H1 (cell line): ENCODE data around the gene GTSE1. TPM values are rescaled to one million over a fixed set of nuclear protein-coding genes. Genes with fewer than 3 reads are reported as not detected.

ENCODE experiments used
- CREB1 ChIP-seq: IDR thresholded peaks from 2 replicates; pipeline ENCODE4 v1.6.1; 2012; ENCODE audit warnings: inconsistent platforms
- EZH2 ChIP-seq: fragments of 200-600 bp; sonication (generic); IDR thresholded peaks from 2 replicates; pipeline ENCODE4 v1.7.1; 2012; ENCODE audit warnings: low read depth, mild to moderate bottlenecking, moderate library complexity, low read length, inconsistent platforms; ENCODE audit not compliant: severe bottlenecking
- GABPA ChIP-seq: IDR thresholded peaks from 2 replicates; pipeline ENCODE4 v1.6.1; 2011; ENCODE audit warnings: mild to moderate bottlenecking, low read length, moderate library complexity, borderline replicate concordance; ENCODE audit not compliant: insufficient read depth
- HDAC2 ChIP-seq, 2 experiments: fragments of 300-600 bp in 1 of 2; sonication (generic) in 1 of 2; IDR thresholded peaks; 2 replicates each; pipeline ENCODE4 v1.6.1; 2011 to 2012; ENCODE audit warnings: low read depth in 2 of 2, low read length in 2 of 2, mild to moderate bottlenecking in 2 of 2, moderate library complexity in 2 of 2, borderline replicate concordance in 1 of 2, inconsistent platforms in 1 of 2
- RFX5 ChIP-seq: IDR thresholded peaks from 2 replicates; pipeline ENCODE4 v1.6.1; 2011; ENCODE audit warnings: low read depth, low read length, improper control_type of control experiment, borderline replicate concordance
- SAP30 ChIP-seq: fragments of 300-600 bp; sonication (generic); IDR thresholded peaks from 2 replicates; pipeline ENCODE4 v1.7.1; 2012; ENCODE audit warnings: low read length, moderate library complexity, mild to moderate bottlenecking, inconsistent platforms; ENCODE audit not compliant: insufficient read depth, insufficient replicate concordance
- SIX5 ChIP-seq: IDR thresholded peaks from 2 replicates; pipeline ENCODE4 v1.6.1; 2011; ENCODE audit warnings: mild to moderate bottlenecking, low read depth, low read length
- SP1 ChIP-seq: IDR thresholded peaks from 2 replicates; pipeline ENCODE4 v1.6.1; 2011; ENCODE audit warnings: low read depth, low read length
- YY1 ChIP-seq: IDR thresholded peaks from 2 replicates; pipeline ENCODE4 v1.6.1; 2011; ENCODE audit warnings: low read depth, mild to moderate bottlenecking, low read length
- polyA plus RNA-seq, 7 experiments: library from polyadenylated mRNA; depleted of rRNA in 3 of 7; stranded (reverse) in 5 of 7; unstranded in 2 of 7; fragments of >200 nt in 5 of 7; fragments of 200-250 nt in 2 of 7; gene quantifications; 1 replicate in 5 of 7; 2 replicates in 1 of 7; 4 replicates in 1 of 7; pipeline versions ENCODE4 v1.2.1 to v1.2.3, GENCODE V29; 2011 to 2013; ENCODE audit warnings: missing spikeins in 2 of 7, mixed read lengths in 2 of 7
- total RNA-seq: library from RNA; stranded (reverse); fragmentation: NEBNext Ultra II Directional; extraction: Animal tissue kit (Norgen Biotek cat#: 25700); gene quantifications from 2 replicates; pipeline ENCODE4 v1.2.1, GENCODE V29; 2021
- TF ChIP-seq, protein P1 (sequence below): fragments of 300-600 bp; sonication (generic); IDR thresholded peaks from 2 replicates; pipeline ENCODE4 v1.7.1; 2012; ENCODE audit warnings: low read length, moderate library complexity, mild to moderate bottlenecking, inconsistent platforms; ENCODE audit not compliant: insufficient replicate concordance
- TF ChIP-seq, protein P2 (sequence below): IDR thresholded peaks from 2 replicates; pipeline ENCODE4 v1.6.1; 2011; ENCODE audit warnings: low read depth, mild to moderate bottlenecking, low read length; ENCODE audit not compliant: insufficient read depth

Gene GTSE1
- total and polyA plus RNA-seq, 2 of the 8 experiments (the other 6 are each of a cell fraction or from before 2014, with no cell fraction given): 17.5 to 38.6 TPM

DNA sequence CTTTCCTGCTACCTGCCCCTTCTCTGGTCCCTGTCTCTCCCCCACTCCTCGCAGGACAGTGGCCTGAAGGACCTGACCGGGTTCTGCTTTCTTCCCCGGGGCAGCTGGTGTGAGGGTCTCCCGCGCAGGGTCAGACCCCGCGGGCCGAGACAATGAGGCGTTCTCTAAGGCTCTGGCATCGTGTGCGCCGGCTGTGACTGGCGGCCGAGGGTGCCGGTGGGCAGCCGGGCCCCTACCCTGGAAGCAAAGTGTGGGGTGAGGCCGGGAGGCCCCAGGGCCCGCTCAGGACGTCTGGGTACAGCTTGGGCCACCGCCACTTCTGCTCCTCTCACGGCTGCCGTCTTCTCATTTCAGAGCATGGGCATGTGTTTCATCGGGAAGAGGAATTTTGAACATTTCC is 55.1 kb downstream of the GTSE1 start (continued):
- TF ChIP-seq, protein P1, sequence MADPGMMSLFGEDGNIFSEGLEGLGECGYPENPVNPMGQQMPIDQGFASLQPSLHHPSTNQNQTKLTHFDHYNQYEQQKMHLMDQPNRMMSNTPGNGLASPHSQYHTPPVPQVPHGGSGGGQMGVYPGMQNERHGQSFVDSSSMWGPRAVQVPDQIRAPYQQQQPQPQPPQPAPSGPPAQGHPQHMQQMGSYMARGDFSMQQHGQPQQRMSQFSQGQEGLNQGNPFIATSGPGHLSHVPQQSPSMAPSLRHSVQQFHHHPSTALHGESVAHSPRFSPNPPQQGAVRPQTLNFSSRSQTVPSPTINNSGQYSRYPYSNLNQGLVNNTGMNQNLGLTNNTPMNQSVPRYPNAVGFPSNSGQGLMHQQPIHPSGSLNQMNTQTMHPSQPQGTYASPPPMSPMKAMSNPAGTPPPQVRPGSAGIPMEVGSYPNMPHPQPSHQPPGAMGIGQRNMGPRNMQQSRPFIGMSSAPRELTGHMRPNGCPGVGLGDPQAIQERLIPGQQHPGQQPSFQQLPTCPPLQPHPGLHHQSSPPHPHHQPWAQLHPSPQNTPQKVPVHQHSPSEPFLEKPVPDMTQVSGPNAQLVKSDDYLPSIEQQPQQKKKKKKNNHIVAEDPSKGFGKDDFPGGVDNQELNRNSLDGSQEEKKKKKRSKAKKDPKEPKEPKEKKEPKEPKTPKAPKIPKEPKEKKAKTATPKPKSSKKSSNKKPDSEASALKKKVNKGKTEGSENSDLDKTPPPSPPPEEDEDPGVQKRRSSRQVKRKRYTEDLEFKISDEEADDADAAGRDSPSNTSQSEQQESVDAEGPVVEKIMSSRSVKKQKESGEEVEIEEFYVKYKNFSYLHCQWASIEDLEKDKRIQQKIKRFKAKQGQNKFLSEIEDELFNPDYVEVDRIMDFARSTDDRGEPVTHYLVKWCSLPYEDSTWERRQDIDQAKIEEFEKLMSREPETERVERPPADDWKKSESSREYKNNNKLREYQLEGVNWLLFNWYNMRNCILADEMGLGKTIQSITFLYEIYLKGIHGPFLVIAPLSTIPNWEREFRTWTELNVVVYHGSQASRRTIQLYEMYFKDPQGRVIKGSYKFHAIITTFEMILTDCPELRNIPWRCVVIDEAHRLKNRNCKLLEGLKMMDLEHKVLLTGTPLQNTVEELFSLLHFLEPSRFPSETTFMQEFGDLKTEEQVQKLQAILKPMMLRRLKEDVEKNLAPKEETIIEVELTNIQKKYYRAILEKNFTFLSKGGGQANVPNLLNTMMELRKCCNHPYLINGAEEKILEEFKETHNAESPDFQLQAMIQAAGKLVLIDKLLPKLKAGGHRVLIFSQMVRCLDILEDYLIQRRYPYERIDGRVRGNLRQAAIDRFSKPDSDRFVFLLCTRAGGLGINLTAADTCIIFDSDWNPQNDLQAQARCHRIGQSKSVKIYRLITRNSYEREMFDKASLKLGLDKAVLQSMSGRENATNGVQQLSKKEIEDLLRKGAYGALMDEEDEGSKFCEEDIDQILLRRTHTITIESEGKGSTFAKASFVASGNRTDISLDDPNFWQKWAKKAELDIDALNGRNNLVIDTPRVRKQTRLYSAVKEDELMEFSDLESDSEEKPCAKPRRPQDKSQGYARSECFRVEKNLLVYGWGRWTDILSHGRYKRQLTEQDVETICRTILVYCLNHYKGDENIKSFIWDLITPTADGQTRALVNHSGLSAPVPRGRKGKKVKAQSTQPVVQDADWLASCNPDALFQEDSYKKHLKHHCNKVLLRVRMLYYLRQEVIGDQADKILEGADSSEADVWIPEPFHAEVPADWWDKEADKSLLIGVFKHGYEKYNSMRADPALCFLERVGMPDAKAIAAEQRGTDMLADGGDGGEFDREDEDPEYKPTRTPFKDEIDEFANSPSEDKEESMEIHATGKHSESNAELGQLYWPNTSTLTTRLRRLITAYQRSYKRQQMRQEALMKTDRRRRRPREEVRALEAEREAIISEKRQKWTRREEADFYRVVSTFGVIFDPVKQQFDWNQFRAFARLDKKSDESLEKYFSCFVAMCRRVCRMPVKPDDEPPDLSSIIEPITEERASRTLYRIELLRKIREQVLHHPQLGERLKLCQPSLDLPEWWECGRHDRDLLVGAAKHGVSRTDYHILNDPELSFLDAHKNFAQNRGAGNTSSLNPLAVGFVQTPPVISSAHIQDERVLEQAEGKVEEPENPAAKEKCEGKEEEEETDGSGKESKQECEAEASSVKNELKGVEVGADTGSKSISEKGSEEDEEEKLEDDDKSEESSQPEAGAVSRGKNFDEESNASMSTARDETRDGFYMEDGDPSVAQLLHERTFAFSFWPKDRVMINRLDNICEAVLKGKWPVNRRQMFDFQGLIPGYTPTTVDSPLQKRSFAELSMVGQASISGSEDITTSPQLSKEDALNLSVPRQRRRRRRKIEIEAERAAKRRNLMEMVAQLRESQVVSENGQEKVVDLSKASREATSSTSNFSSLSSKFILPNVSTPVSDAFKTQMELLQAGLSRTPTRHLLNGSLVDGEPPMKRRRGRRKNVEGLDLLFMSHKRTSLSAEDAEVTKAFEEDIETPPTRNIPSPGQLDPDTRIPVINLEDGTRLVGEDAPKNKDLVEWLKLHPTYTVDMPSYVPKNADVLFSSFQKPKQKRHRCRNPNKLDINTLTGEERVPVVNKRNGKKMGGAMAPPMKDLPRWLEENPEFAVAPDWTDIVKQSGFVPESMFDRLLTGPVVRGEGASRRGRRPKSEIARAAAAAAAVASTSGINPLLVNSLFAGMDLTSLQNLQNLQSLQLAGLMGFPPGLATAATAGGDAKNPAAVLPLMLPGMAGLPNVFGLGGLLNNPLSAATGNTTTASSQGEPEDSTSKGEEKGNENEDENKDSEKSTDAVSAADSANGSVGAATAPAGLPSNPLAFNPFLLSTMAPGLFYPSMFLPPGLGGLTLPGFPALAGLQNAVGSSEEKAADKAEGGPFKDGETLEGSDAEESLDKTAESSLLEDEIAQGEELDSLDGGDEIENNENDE: no peak
- TF ChIP-seq SAP30 (no peak), SP1 (no peak), EZH2 (no peak), CREB1 (no peak), GABPA (no peak), HDAC2 (IDR thresholded peaks at IDR 0.05; ENCODE audit: borderline replicate concordance in 1 of 2, low read depth in 2 of 2, low read length in 2 of 2) (no peak), SIX5 (no peak), YY1 (no peak), RFX5 (no peak)
- TF ChIP-seq, protein P2, sequence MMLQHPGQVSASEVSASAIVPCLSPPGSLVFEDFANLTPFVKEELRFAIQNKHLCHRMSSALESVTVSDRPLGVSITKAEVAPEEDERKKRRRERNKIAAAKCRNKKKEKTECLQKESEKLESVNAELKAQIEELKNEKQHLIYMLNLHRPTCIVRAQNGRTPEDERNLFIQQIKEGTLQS: no peak
